Measurements from ENCODE around the gene FHOD3. TPM values are rescaled to one million over a fixed set of nuclear protein-coding genes. Genes with fewer than 3 reads are reported as not detected.

The FHOD3 gene
- polyA plus RNA-seq, 3 donors from 2014 or later, result not detected

GRCh38 chr18:36595046-36595817 is 297.7 kb downstream of the FHOD3 start:
- Mint-ChIP-seq H3K36me3 (no peaks in the 10 kb centered on the region), H3K27me3 (ENCODE audit: low read depth in 3 of 3) (peaks cover 0 to 3% (median 2%) of the 10 kb centered on the region in 3 donors), H3K4me3 (no peak overlapping the region), H3K27ac (no peak overlapping the region), H3K4me1 (no peaks in the 10 kb centered on the region), H3K9me3 (no peaks in the 10 kb centered on the region)
- DNase-seq, result no peak

DNA sequence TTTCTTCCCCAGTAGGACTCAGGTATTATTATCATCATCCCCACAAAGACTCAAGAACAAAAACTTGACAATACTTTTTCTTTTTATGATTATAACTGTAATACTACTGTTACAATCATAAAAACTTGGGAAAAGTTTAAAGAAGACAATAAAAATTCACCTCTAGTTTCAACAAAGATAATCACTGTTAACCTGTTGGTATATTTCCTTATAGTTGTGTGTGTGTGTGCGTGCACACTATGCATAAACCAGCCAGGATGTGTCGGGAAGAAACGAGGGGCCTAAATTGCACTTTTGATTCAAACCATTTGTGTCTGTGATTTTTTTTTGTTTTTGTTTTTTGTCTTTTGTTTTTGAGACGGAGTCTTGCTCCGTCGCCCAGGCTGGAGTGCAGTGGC is 298.3 kb downstream of the FHOD3 start:
- Mint-ChIP-seq H3K4me1 (no peaks in the 10 kb centered on the region), H3K36me3 (no peaks in the 10 kb centered on the region), H3K9me3 (no peaks in the 10 kb centered on the region), H3K4me3 (no peak overlapping the region), H3K27ac (no peak overlapping the region), H3K27me3 (ENCODE audit: low read depth in 3 of 3) (peaks cover 0 to 3% (median 2%) of the 10 kb centered on the region in 3 donors)
- no peak for DNase-seq

GRCh38 chr18:36597636-36598035 is 300.1 kb downstream of the FHOD3 start:
- H3K27me3 Mint-ChIP-seq (ENCODE audit: low read depth in 3 of 3), result peaks cover 0 to 3% (median 0%) of the 10 kb centered on the region in 3 donors
- no peaks in the 10 kb centered on the region for H3K9me3 Mint-ChIP-seq
- no peak for DNase-seq
- no peaks in the 10 kb centered on the region for H3K36me3 Mint-ChIP-seq
- H3K4me1 Mint-ChIP-seq, result no peaks in the 10 kb centered on the region
- no peak overlapping the region for H3K4me3 Mint-ChIP-seq
- H3K27ac Mint-ChIP-seq, result no peak overlapping the region

- H3K27ac Mint-ChIP-seq, result no peak overlapping the region
- no peak overlapping the region for H3K4me3 Mint-ChIP-seq
- peaks cover 0 to 3% (median 0%) of the 10 kb centered on the region in 3 donors for H3K27me3 Mint-ChIP-seq (ENCODE audit: low read depth in 3 of 3)
- no peak for DNase-seq
- H3K4me1 Mint-ChIP-seq, result no peaks in the 10 kb centered on the region
- H3K36me3 Mint-ChIP-seq, result no peaks in the 10 kb centered on the region
- H3K9me3 Mint-ChIP-seq, result no peaks in the 10 kb centered on the region
Measured at GRCh38 chr18:36600548-36600947, 303.0 kb downstream of the FHOD3 start.

DNA sequence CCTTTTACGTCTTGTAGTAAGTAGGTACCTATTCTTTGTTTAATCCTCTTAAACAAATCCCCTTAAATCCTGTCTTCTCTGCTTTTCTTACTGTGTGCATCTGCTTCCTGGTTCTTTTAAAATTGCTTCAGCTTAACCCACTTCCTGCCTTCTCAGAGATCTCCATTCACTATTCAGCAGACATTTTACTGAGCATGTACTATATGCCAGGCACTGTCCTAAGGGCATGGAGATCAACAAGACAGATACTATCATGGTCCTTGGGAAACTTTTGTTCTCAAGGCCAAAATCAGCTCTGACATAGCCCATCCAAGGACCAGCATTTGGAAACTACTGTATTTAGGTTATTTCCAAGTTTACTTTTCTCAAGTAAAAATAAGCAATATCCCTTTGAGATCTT is 303.8 kb downstream of the FHOD3 start:
- Mint-ChIP-seq H3K9me3 (no peaks in the 10 kb centered on the region), H3K4me1 (no peaks in the 10 kb centered on the region), H3K27ac (no peak overlapping the region), H3K4me3 (no peak overlapping the region), H3K27me3 (ENCODE audit: low read depth in 3 of 3) (peaks cover 0 to 3% (median 0%) of the 10 kb centered on the region in 3 donors), H3K36me3 (no peaks in the 10 kb centered on the region)
- DNase-seq, result no peak

GRCh38 chr18:36602071-36602470 is 304.6 kb downstream of the FHOD3 start:
- no peaks in the 10 kb centered on the region for H3K9me3 Mint-ChIP-seq
- H3K36me3 Mint-ChIP-seq, result no peaks in the 10 kb centered on the region
- H3K4me3 Mint-ChIP-seq, result no peak overlapping the region
- no peak overlapping the region for H3K27ac Mint-ChIP-seq
- H3K4me1 Mint-ChIP-seq, result no peaks in the 10 kb centered on the region
- H3K27me3 Mint-ChIP-seq (ENCODE audit: low read depth in 3 of 3), result no peaks in the 10 kb centered on the region
- DNase-seq, result no peak

DNA sequence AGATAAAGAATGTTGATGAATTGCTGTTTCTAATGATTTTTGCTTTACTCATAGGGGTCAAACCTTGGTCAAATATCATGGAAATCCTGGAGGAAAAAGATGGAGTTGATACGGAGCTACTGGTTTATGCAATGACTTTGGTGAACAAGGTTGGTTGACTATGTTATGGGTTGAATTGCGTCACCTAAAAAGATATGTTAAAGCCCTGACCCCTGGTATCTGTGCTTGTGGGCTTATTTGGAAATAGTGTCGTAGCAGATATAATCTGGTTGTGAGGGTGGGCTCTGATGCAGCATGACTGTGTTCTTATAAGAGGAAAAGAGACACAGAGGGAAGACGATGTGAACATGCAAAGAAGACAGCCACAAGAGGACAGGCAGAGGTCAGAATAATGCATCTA is 305.1 kb downstream of the FHOD3 start:
- Mint-ChIP-seq H3K36me3 (no peaks in the 10 kb centered on the region), H3K27me3 (ENCODE audit: low read depth in 3 of 3) (no peaks in the 10 kb centered on the region), H3K4me3 (no peak overlapping the region), H3K27ac (no peak overlapping the region), H3K9me3 (no peaks in the 10 kb centered on the region), H3K4me1 (no peaks in the 10 kb centered on the region)
- no peak for DNase-seq

GRCh38 chr18:36608107-36608506 is 310.6 kb downstream of the FHOD3 start:
- Mint-ChIP-seq H3K27ac (no peak overlapping the region), H3K9me3 (no peaks in the 10 kb centered on the region), H3K36me3 (no peaks in the 10 kb centered on the region), H3K27me3 (ENCODE audit: low read depth in 3 of 3) (peaks cover 0 to under 1% (median 0%) of the 10 kb centered on the region in 3 donors), H3K4me1 (no peaks in the 10 kb centered on the region), H3K4me3 (no peak overlapping the region)
- DNase-seq, result no peak

GRCh38 chr18:36610258-36610657 is 312.7 kb downstream of the FHOD3 start:
- no peaks in the 10 kb centered on the region for H3K9me3 Mint-ChIP-seq
- no peaks in the 10 kb centered on the region for H3K4me1 Mint-ChIP-seq
- H3K27me3 Mint-ChIP-seq (ENCODE audit: low read depth in 3 of 3), result peaks cover 0 to 1% (median 0%) of the 10 kb centered on the region in 3 donors
- H3K36me3 Mint-ChIP-seq, result no peaks in the 10 kb centered on the region
- no peak overlapping the region for H3K4me3 Mint-ChIP-seq
- no peak overlapping the region for H3K27ac Mint-ChIP-seq
- DNase-seq, result no peak

- Mint-ChIP-seq H3K9me3 (no peaks in the 10 kb centered on the region), H3K4me1 (no peaks in the 10 kb centered on the region), H3K27ac (no peak overlapping the region), H3K36me3 (no peaks in the 10 kb centered on the region), H3K4me3 (no peak overlapping the region), H3K27me3 (ENCODE audit: low read depth in 3 of 3) (peaks cover 0 to 1% (median 0%) of the 10 kb centered on the region in 3 donors)
- DNase-seq, result no peak
Measured at GRCh38 chr18:36610661-36611060, 313.1 kb downstream of the FHOD3 start.

- Mint-ChIP-seq H3K36me3 (no peaks in the 10 kb centered on the region), H3K27me3 (ENCODE audit: low read depth in 3 of 3) (peaks cover 0 to 3% (median 2%) of the 10 kb centered on the region in 3 donors), H3K4me3 (no peak overlapping the region), H3K27ac (no peak overlapping the region), H3K9me3 (no peaks in the 10 kb centered on the region), H3K4me1 (no peaks in the 10 kb centered on the region)
- DNase-seq, result no peak
Measured at GRCh38 chr18:36613069-36613468, 315.6 kb downstream of the FHOD3 start.

DNA sequence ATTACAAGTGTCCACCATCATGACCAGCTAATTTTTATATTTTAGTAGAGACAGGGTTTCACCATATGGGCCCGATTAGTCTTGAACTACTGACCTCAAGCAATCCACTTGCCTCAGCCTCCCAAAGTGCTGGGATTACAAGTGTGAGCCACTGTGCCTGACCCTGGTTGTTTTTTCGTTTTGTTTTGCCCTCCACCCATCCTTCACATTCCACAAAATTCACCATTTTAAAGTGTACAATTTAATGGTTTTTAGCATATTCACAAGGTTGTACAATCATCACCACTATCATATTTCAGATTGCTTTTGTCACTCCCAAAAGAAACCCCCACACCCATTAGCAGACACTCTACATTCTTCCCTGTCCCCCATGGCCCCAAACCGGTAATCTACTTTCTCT is 316.3 kb downstream of the FHOD3 start:
- no peak overlapping the region for H3K27ac Mint-ChIP-seq
- no peaks in the 10 kb centered on the region for H3K4me1 Mint-ChIP-seq
- H3K9me3 Mint-ChIP-seq, result peaks cover 0 to 2% (median 0%) of the 10 kb centered on the region in 6 donors
- no peak overlapping the region for H3K4me3 Mint-ChIP-seq
- DNase-seq, result no peak
- H3K27me3 Mint-ChIP-seq (ENCODE audit: low read depth in 3 of 3), result peaks cover 0 to 3% (median 2%) of the 10 kb centered on the region in 3 donors
- no peaks in the 10 kb centered on the region for H3K36me3 Mint-ChIP-seq

DNA sequence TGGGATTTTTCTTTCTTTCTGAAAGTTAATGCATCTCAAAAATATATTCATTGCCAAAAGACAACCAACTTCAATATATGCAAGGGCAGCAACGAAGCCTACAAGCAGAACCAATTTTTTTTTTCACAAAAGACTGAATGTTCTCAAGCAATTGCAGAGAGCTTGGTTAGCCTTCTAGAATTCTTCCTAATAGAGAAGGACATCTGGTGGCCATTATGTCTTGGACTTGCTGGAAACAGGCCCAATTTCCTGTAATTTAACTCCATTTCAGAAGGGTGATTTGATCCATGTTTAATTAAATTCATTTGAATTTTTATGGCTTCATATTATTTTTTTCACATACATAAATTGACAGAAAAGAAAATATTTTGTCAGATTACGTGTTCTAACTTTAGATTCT is 323.3 kb downstream of the FHOD3 start:
- Mint-ChIP-seq H3K27ac (no peak overlapping the region), H3K9me3 (peaks cover 0 to 3% (median 0%) of the 10 kb centered on the region in 6 donors), H3K4me3 (no peak overlapping the region), H3K4me1 (no peaks in the 10 kb centered on the region), H3K27me3 (ENCODE audit: low read depth in 3 of 3) (peaks cover 0 to 5% (median 3%) of the 10 kb centered on the region in 3 donors), H3K36me3 (no peaks in the 10 kb centered on the region)
- no peak for DNase-seq

DNA sequence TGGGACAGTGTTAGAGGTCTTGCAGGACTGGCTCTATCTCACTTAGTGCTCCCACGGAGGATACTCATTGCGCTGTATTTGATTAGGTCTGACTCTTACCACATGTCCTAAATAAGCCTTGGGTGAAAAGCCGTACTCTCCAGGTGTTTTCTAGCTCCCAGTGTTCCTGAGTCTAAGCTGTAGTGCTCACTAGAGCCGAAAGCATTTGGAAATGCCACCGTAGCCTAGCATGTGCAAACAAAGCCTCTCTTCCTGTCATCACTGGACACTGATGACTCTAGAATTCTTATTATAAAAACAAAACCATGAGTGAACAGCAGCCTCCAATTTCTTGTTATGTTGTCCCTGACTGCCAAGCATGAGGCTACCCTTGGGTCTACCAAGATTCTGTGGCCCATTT is 325.1 kb downstream of the FHOD3 start:
- H3K36me3 Mint-ChIP-seq, result no peaks in the 10 kb centered on the region
- H3K27me3 Mint-ChIP-seq (ENCODE audit: low read depth in 3 of 3), result peaks cover 1 to 3% (median 2%) of the 10 kb centered on the region in 3 donors
- H3K4me1 Mint-ChIP-seq, result no peaks in the 10 kb centered on the region

DNA sequence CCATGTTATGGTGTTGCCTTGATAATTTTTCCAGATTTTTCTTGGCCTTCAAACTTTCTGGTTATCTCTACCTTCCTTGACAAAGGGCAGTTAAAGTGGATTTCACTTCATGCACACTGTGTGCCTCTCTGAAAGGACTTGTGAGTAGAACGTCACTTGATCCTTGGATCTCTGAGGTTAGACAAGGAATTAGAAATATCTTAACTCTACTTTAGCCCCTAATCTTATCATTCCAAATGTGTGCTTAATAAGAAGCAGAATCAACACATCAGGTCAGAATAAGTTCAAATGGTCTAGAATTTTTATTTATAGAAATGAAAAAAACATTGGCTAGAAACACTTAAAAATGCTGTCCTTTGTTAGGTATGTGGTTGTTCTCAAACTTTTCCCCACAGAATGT is 325.6 kb downstream of the FHOD3 start:
- H3K9me3 Mint-ChIP-seq, result peaks cover 0 to 3% (median 0%) of the 10 kb centered on the region in 6 donors
- no peak for DNase-seq
- H3K27ac Mint-ChIP-seq, result no peak overlapping the region
- no peaks in the 10 kb centered on the region for H3K36me3 Mint-ChIP-seq
- peaks cover 1 to 3% (median 2%) of the 10 kb centered on the region in 3 donors for H3K27me3 Mint-ChIP-seq (ENCODE audit: low read depth in 3 of 3)
- no peaks in the 10 kb centered on the region for H3K4me1 Mint-ChIP-seq
- no peak overlapping the region for H3K4me3 Mint-ChIP-seq

More for the DNA sequence above, 325.1 kb downstream of the FHOD3 start:
- no peak for DNase-seq
- no peak overlapping the region for H3K4me3 Mint-ChIP-seq
- peaks cover 0 to 3% (median 0%) of the 10 kb centered on the region in 6 donors for H3K9me3 Mint-ChIP-seq
- H3K27ac Mint-ChIP-seq, result no peak overlapping the region
